GM12878 (cell line): ENCODE results near the gene MSI2. TPM values are rescaled to one million over a fixed set of nuclear protein-coding genes. Genes with fewer than 3 reads are reported as not detected.
A peak's percentile ranks its signal among the peaks of the same experiment; 100 is the strongest.

Experiments
- ATAC-seq: fragments of 200-7000 bp; cut with Tn5 transposase; 3 replicates; pipeline ENCODE4 v1.9.1; 2020; ENCODE audit warnings: mild to moderate bottlenecking, moderate library complexity
- BruUV-seq: library from RNA; stranded (reverse); fragments of 400-500 nt; replicated peaks from 2 replicates; lab custom pipeline; 2021; lab: Mats Ljungman, UMichigan
- CTCF ChIA-PET: fragments of 300-600 bp; sonication (Branson Sonifier 250); formaldehyde crosslinking; extraction: SDS; loops from one replicate; lab custom pipeline; 2021; ENCODE audit warnings: inconsistent platforms; lab: Yijun Ruan, JAX
- POLR2A ChIA-PET: fragments of 350-600 bp; formaldehyde crosslinking; extraction: SDS; loops from one replicate; lab custom pipeline; 2021; ENCODE audit warnings: inconsistent platforms; lab: Charles Lee
- RAD21 ChIA-PET: fragments of 300-600 bp; sonication (Branson Sonifier 250); formaldehyde crosslinking; loops from one replicate; lab custom pipeline; 2023; ENCODE audit warnings: antibody characterized with exemption; ENCODE audit not compliant: unreplicated experiment; lab: Charles Lee
- SMC1A ChIA-PET: fragments of 300-600 bp; sonication (Branson Sonifier 250); formaldehyde crosslinking; loops from one replicate; lab custom pipeline; 2023; ENCODE audit not compliant: unreplicated experiment, uncharacterized antibody; lab: Charles Lee
- DNase-seq: peaks from one replicate; pipeline ENCODE4 v3.0.0-alpha.2; 2011; ENCODE audit warnings: low read depth, low spot score
- FAIRE-seq: peaks from 3 replicates; lab custom pipeline; 2011; peaks lifted over from hg19 to GRCh38; lab: Jason Lieb, UNC
- H2AFZ ChIP-seq: 2 replicates; pipeline ENCODE4 v1.6.0; 2011; ENCODE audit warnings: low read depth, low read length, control low read depth; ENCODE audit not compliant: control insufficient read depth
- H3K27ac ChIP-seq: 2 replicates; pipeline ENCODE4 v1.5.1; 2011; ENCODE audit warnings: control low read depth; ENCODE audit not compliant: control insufficient read depth, insufficient read depth
- H3K27me3 ChIP-seq, 2 experiments: replicated peaks in 1 of 2; 2 replicates each; pipeline versions ENCODE4 v1.6.0 to v1.6.1; 2011; ENCODE audit warnings: low read length in 1 of 2; ENCODE audit not compliant: control insufficient read depth in 2 of 2, insufficient read depth in 2 of 2
- H3K36me3 ChIP-seq, 2 experiments: 2 replicates each; pipeline ENCODE4 v1.5.1; 2011; ENCODE audit warnings: low read length in 1 of 2; ENCODE audit not compliant: control insufficient read depth in 2 of 2, insufficient read depth in 2 of 2
- H3K4me1 ChIP-seq: 2 replicates; pipeline ENCODE4 v1.6.1; 2011; ENCODE audit warnings: mild to moderate bottlenecking, low read length, moderate library complexity, mixed read lengths; ENCODE audit not compliant: control insufficient read depth, insufficient read depth
- H3K4me2 ChIP-seq: 2 replicates; pipeline ENCODE4 v1.6.0; 2011; ENCODE audit warnings: control low read depth; ENCODE audit not compliant: control insufficient read depth, insufficient read depth
- H3K4me3 ChIP-seq: fragments of 200-600 bp; sonication (generic); 2 replicates; pipeline ENCODE4 v1.5.1; 2016
- H3K79me2 ChIP-seq: 2 replicates; pipeline ENCODE4 v1.6.0; 2011; ENCODE audit warnings: low read length; ENCODE audit not compliant: control insufficient read depth, insufficient read depth
- H3K9ac ChIP-seq: 2 replicates; pipeline ENCODE4 v1.8.0; 2011; ENCODE audit warnings: low read length, control low read depth, mixed read lengths; ENCODE audit not compliant: control insufficient read depth, insufficient read depth
- H3K9me3 ChIP-seq: replicated peaks from 3 replicates; pipeline ENCODE4 v1.5.1; 2011; ENCODE audit warnings: mild to moderate bottlenecking, low read length; ENCODE audit not compliant: control insufficient read depth, insufficient read depth
- H4K20me1 ChIP-seq: 2 replicates; pipeline ENCODE4 v1.6.0; 2011; ENCODE audit not compliant: control insufficient read depth, insufficient read depth
- JUNB ChIP-seq: IDR thresholded peaks from 2 replicates; pipeline ENCODE4 v1.6.1; 2016; ENCODE audit warnings: antibody characterized with exemption, mild to moderate bottlenecking
- MTA3 ChIP-seq: IDR thresholded peaks from 2 replicates; pipeline ENCODE4 v1.6.1; 2012; ENCODE audit warnings: low read length, inconsistent platforms, borderline replicate concordance
- MYC ChIP-seq: IDR thresholded peaks from 2 replicates; pipeline ENCODE4 v1.6.1; 2011; ENCODE audit warnings: mild to moderate bottlenecking, low read length, moderate library complexity, inconsistent platforms; ENCODE audit not compliant: insufficient read depth, insufficient replicate concordance, insufficient read length, severe bottlenecking
- POLR2A ChIP-seq: IDR thresholded peaks from 2 replicates; pipeline ENCODE4 v1.6.1; 2011; ENCODE audit warnings: low read depth, mild to moderate bottlenecking, low read length
- WGBS: methylation state at CpG from one replicate; pipeline ENCODE4 v1.1.6; 2016; ENCODE audit warnings: low lambda C conversion rate; ENCODE audit not compliant: insufficient replicate concordance, insufficient coverage; ENCODE audit errors: missing lambda C conversion rate; 5-methylcytosine and 5-hydroxymethylcytosine counted together
- in situ Hi-C: fragments of 300-500 bp; cut with MboI; formaldehyde crosslinking; loops from 9 replicates; pipeline ENCODE4 v1.14.3; 2018; ENCODE audit warnings: mixed read lengths
- intact Hi-C: fragments of 100-400 bp; cut with micrococcal nuclease; formaldehyde crosslinking; loops from one replicate; pipeline ENCODE4 v1.14.2; 2022; ENCODE audit not compliant: unreplicated experiment
- polyA plus RNA-seq, 11 experiments: library from polyadenylated mRNA; depleted of rRNA in 4 of 11; unstranded in 6 of 11; stranded (reverse) in 5 of 11; fragments of >200 nt; fragmentation: Nextera tagmentation in 4 of 11; fragmentation: Illumina TruSeq in 1 of 11; extraction: Ambion mirVana in 4 of 11; extraction: Trizol in 1 of 11; gene quantifications; 1 replicate in 1 of 11; 2 replicates in 10 of 11; pipeline versions ENCODE4 v1.2.1 to v1.2.3, GENCODE V29; 2011 to 2016; ENCODE audit warnings: inconsistent platforms in 2 of 11, missing spikeins in 2 of 11, low read depth in 1 of 11
- total RNA-seq, 4 experiments: library from RNA; depleted of rRNA in 3 of 4; stranded (reverse); fragments of >200 nt in 3 of 4; fragmentation: Illumina TruSeq in 1 of 4; extraction: Trizol in 1 of 4; gene quantifications; 2 replicates each; pipeline versions ENCODE4 v1.2.1 to v1.2.3, GENCODE V29; 2013 to 2021

The MSI2 gene
- total and polyA plus RNA-seq, 10 of the 15 experiments (the other 5 are each of a cell fraction or from before 2014, with no cell fraction given): 6.1 to 76.1 (median 42.0) TPM

- TF ChIP-seq JUNB (no peak), POLR2A (0 out of 2 replicates have a peak, but pooled peaks have one; percentile 10)
- ATAC-seq: no peak
- no peak overlapping the region for H3K4me2 ChIP-seq
- in situ Hi-C loops (no loop called here), intact Hi-C loops (no loop called here)
- H3K4me1 ChIP-seq: no peaks in the 10 kb centered on the region
- FAIRE-seq: no peak
- no peaks in the 10 kb centered on the region for H4K20me1 ChIP-seq
- ChIA-PET RAD21 (no interaction called here), POLR2A (no interaction called here), SMC1A (no interaction called here), CTCF (no interaction called here)
- H3K9ac ChIP-seq: no peak overlapping the region
- BruUV-seq: no TSS peak
- H3K36me3 ChIP-seq: peaks cover 6 to 14% of the 10 kb centered on the region in 2 experiments
- 91% methylated on average over 9 of the region's 9 CpGs for WGBS
- no peaks in the 10 kb centered on the region for H3K27me3 ChIP-seq
- no peak for DNase-seq
- H3K27ac ChIP-seq: no peak overlapping the region
- no peaks in the 10 kb centered on the region for H3K79me2 ChIP-seq
- no peaks in the 10 kb centered on the region for H3K9me3 ChIP-seq
- no peak overlapping the region for H2AFZ ChIP-seq
- H3K4me3 ChIP-seq: no peak overlapping the region
Measured at GRCh38 chr17:57636274-57636673, 380.0 kb downstream of the MSI2 start.

- ChIA-PET SMC1A (no interaction called here), CTCF (no interaction called here), RAD21 (no interaction called here), POLR2A (no interaction called here)
- no peak for ATAC-seq
- intact Hi-C loops (no loop called here), in situ Hi-C loops (no loop called here)
- Histone ChIP-seq H3K36me3 (peaks cover 6 to 10% of the 10 kb centered on the region in 2 experiments), H3K27me3 (no peaks in the 10 kb centered on the region), H3K9me3 (no peaks in the 10 kb centered on the region), H2AFZ (no peak overlapping the region), H3K9ac (no peak overlapping the region), H3K27ac (no peak overlapping the region), H4K20me1 (no peaks in the 10 kb centered on the region), H3K4me2 (no peak overlapping the region), H3K4me1 (no peaks in the 10 kb centered on the region), H3K4me3 (no peak overlapping the region), H3K79me2 (no peaks in the 10 kb centered on the region)
- no peak for DNase-seq
- WGBS: 46% methylated on average over 20 of the region's 20 CpGs
- TF ChIP-seq MTA3 (no peak), MYC (no peak)
- FAIRE-seq: no peak
- BruUV-seq: no TSS peak
Measured at GRCh38 chr17:57636985-57637665, 380.8 kb downstream of the MSI2 start.
